GM21526 (cell line): ENCODE results near the gene ACOT7.
"Not testable (repeated sequence)": the region's sequence is repeated elsewhere in the genome, so short reads cannot be mapped to it uniquely, and the experiment has no call there.

Experiments used
- ATAC-seq: cut with Tn5 transposase; IDR thresholded peaks from one replicate; pipeline ENCODE4 v1.9.1; 2021; ENCODE audit warnings: moderate library complexity; ENCODE audit not compliant: unreplicated experiment, low FRiP score

The ACOT7 gene

GRCh38 chr1:6401673-6402072 lies 8.1 kb upstream of the ACOT7 start:
- ATAC-seq: no peak

GRCh38 chr1:6399294-6399693 lies 5.7 kb upstream of the ACOT7 start:
- no peak for ATAC-seq

GRCh38 chr1:6397844-6398441 lies 4.4 kb upstream of the ACOT7 start:
- ATAC-seq: no peak

GRCh38 chr1:6396998-6397397 lies 3.4 kb upstream of the ACOT7 start:
- ATAC-seq: no peak

GRCh38 chr1:6395781-6396244 lies 2.2 kb upstream of the ACOT7 start:
- not testable (repeated sequence) for ATAC-seq

GRCh38 chr1:6395130-6395529 lies 1.6 kb upstream of the ACOT7 start:
- not testable (repeated sequence) for ATAC-seq

GRCh38 chr1:6392809-6393399 lies 663 bp downstream of the ACOT7 start:
- peak; percentile 7 for ATAC-seq

GRCh38 chr1:6391951-6392808 lies 1.4 kb downstream of the ACOT7 start:
- peak; percentile 4 for ATAC-seq

- no peak for ATAC-seq
These were observed 3.6 kb downstream of the ACOT7 start for GRCh38 chr1:6389971-6390370.

- no peak for ATAC-seq
These were observed 7.1 kb downstream of the ACOT7 start for GRCh38 chr1:6386371-6386949.

GRCh38 chr1:6385488-6386191 lies 7.9 kb downstream of the ACOT7 start:
- ATAC-seq: no peak

GRCh38 chr1:6384962-6385361 lies 8.6 kb downstream of the ACOT7 start:
- no peak for ATAC-seq

GRCh38 chr1:6384135-6384534 lies 9.4 kb downstream of the ACOT7 start:
- ATAC-seq: no peak

GRCh38 chr1:6380037-6380436 lies 13.5 kb downstream of the ACOT7 start:
- no peak for ATAC-seq

- ATAC-seq: no peak
These were observed 15.3 kb downstream of the ACOT7 start for GRCh38 chr1:6378096-6378746.

- ATAC-seq: no peak
These were observed 19.4 kb downstream of the ACOT7 start for GRCh38 chr1:6373961-6374720.

GRCh38 chr1:6372236-6372635 lies 21.3 kb downstream of the ACOT7 start:
- not testable (repeated sequence) for ATAC-seq

- no peak for ATAC-seq
These were observed 23.6 kb downstream of the ACOT7 start for GRCh38 chr1:6370006-6370405.

- ATAC-seq: no peak
These were observed 26.1 kb downstream of the ACOT7 start for GRCh38 chr1:6367381-6368012.
